ENCODE measurements around the gene STK32B.

DNA sequence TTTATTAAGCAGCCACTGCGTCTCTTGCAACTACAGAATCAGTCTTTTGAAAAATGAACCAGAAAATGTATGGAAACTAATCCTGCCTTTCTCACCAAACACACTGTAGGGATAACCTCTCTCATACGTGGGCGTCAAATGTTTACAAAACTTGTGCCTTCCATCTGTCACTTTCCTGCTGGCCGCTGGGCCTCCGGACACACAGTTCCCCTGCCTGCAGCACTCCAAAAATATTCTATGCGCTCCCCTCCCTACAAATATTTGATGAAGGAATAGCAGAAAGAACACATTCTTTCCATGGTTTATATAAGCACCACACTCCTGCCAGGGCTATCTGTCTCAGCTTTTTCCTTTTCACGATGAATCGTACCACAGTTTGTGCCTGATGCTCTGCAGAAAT lies 17.1 kb upstream of the STK32B start:
- TF ChIP-seq CTCF (conservative IDR thresholded peaks at IDR 0.05; ENCODE audit: low read length) (no peak), EZH2phosphoT487 (IDR thresholded peaks at IDR 0.05; ENCODE audit: borderline replicate concordance, low read depth, low read length) (no peak)
